Effector memory CD4-positive, alpha-beta T cell (primary cell): ENCODE measurements around the gene RGS7.
"Not testable (repeated sequence)": the region's sequence is repeated elsewhere in the genome, so short reads cannot be mapped to it uniquely, and the experiment has no call there.

ENCODE experiments used
- DNase-seq, 3 donors: peaks; one replicate each; pipeline ENCODE4 v3.0.0-alpha.2; 2020
- H3K27ac ChIP-seq: 2 replicates; pipeline ENCODE4 v1.7.0; 2013; ENCODE audit warnings: mild to moderate bottlenecking, low read length, moderate library complexity; ENCODE audit not compliant: insufficient read depth, poor library complexity, severe bottlenecking
- H3K27me3 ChIP-seq: replicated peaks from 2 replicates; pipeline ENCODE4 v1.7.0; 2013; ENCODE audit warnings: mild to moderate bottlenecking, low read length; ENCODE audit not compliant: insufficient read depth, control insufficient read depth, poor library complexity, severe bottlenecking
- H3K36me3 ChIP-seq: 2 replicates; pipeline ENCODE4 v1.7.0; 2013; ENCODE audit warnings: mild to moderate bottlenecking, low read length, moderate library complexity; ENCODE audit not compliant: control insufficient read depth, insufficient read depth
- H3K4me1 ChIP-seq: 2 replicates; pipeline ENCODE4 v1.7.0; 2013; ENCODE audit warnings: low read length, mild to moderate bottlenecking; ENCODE audit not compliant: control insufficient read depth, insufficient read depth, poor library complexity, severe bottlenecking
- H3K4me3 ChIP-seq: 2 replicates; pipeline ENCODE4 v1.7.0; 2013; ENCODE audit warnings: low read length, low read depth, mild to moderate bottlenecking; ENCODE audit not compliant: insufficient read depth, poor library complexity, severe bottlenecking
- H3K9me3 ChIP-seq: 2 replicates; pipeline ENCODE4 v1.7.0; 2013; ENCODE audit warnings: mild to moderate bottlenecking, low read length, moderate library complexity; ENCODE audit not compliant: control insufficient read depth

RGS7 gene

GRCh38 chr1:241105147-241105546 is 251.9 kb downstream of the RGS7 start:
- Histone ChIP-seq H3K4me1 (no peaks in the 10 kb centered on the region), H3K36me3 (no peaks in the 10 kb centered on the region), H3K27ac (no peak overlapping the region), H3K4me3 (no peak overlapping the region), H3K27me3 (no peaks in the 10 kb centered on the region), H3K9me3 (no peaks in the 10 kb centered on the region)
- no peak for DNase-seq

GRCh38 chr1:241102664-241103063 is 254.3 kb downstream of the RGS7 start:
- no peak overlapping the region for H3K27ac ChIP-seq
- H3K27me3 ChIP-seq, result no peaks in the 10 kb centered on the region
- H3K4me3 ChIP-seq, result no peak overlapping the region
- no peaks in the 10 kb centered on the region for H3K4me1 ChIP-seq
- no peak for DNase-seq
- H3K9me3 ChIP-seq, result no peaks in the 10 kb centered on the region
- H3K36me3 ChIP-seq, result no peaks in the 10 kb centered on the region

GRCh38 chr1:241101622-241102021 is 255.4 kb downstream of the RGS7 start:
- no peaks in the 10 kb centered on the region for H3K9me3 ChIP-seq
- H3K4me1 ChIP-seq, result no peaks in the 10 kb centered on the region
- DNase-seq, result no peak
- no peaks in the 10 kb centered on the region for H3K36me3 ChIP-seq
- no peaks in the 10 kb centered on the region for H3K27me3 ChIP-seq
- no peak overlapping the region for H3K4me3 ChIP-seq
- no peak overlapping the region for H3K27ac ChIP-seq

GRCh38 chr1:241097479-241097878 is 259.5 kb downstream of the RGS7 start:
- no peaks in the 10 kb centered on the region for H3K27me3 ChIP-seq
- H3K27ac ChIP-seq, result no peak overlapping the region
- H3K36me3 ChIP-seq, result no peaks in the 10 kb centered on the region
- H3K4me1 ChIP-seq, result no peaks in the 10 kb centered on the region
- H3K9me3 ChIP-seq, result no peaks in the 10 kb centered on the region
- no peak overlapping the region for H3K4me3 ChIP-seq
- no peak for DNase-seq

- H3K4me1 ChIP-seq, result no peaks in the 10 kb centered on the region
- H3K27me3 ChIP-seq, result no peaks in the 10 kb centered on the region
- no peaks in the 10 kb centered on the region for H3K36me3 ChIP-seq
- no peaks in the 10 kb centered on the region for H3K9me3 ChIP-seq
- DNase-seq, result no peak
- H3K27ac ChIP-seq, result no peak overlapping the region
- no peak overlapping the region for H3K4me3 ChIP-seq
These were observed 260.0 kb downstream of the RGS7 start for GRCh38 chr1:241096982-241097381.

GRCh38 chr1:241095847-241096246 is 261.2 kb downstream of the RGS7 start:
- no peak for DNase-seq
- Histone ChIP-seq H3K27me3 (no peaks in the 10 kb centered on the region), H3K36me3 (no peaks in the 10 kb centered on the region), H3K9me3 (no peaks in the 10 kb centered on the region), H3K4me3 (no peak overlapping the region), H3K27ac (no peak overlapping the region), H3K4me1 (no peaks in the 10 kb centered on the region)

GRCh38 chr1:241090798-241091197 is 266.2 kb downstream of the RGS7 start:
- DNase-seq, result no peak
- Histone ChIP-seq H3K36me3 (no peaks in the 10 kb centered on the region), H3K4me3 (no peak overlapping the region), H3K9me3 (no peaks in the 10 kb centered on the region), H3K4me1 (no peaks in the 10 kb centered on the region), H3K27ac (no peak overlapping the region), H3K27me3 (no peaks in the 10 kb centered on the region)

GRCh38 chr1:241089066-241089465 is 267.9 kb downstream of the RGS7 start:
- not testable (repeated sequence) for H3K9me3 ChIP-seq, H3K4me3 ChIP-seq, DNase-seq, H3K36me3 ChIP-seq, H3K27me3 ChIP-seq, H3K27ac ChIP-seq, H3K4me1 ChIP-seq

- H3K27ac ChIP-seq, H3K4me3 ChIP-seq, H3K27me3 ChIP-seq, H3K4me1 ChIP-seq, DNase-seq, H3K36me3 ChIP-seq, H3K9me3 ChIP-seq: not testable (repeated sequence)
These were observed 268.9 kb downstream of the RGS7 start for GRCh38 chr1:241088075-241088474.

GRCh38 chr1:241086686-241087085 is 270.3 kb downstream of the RGS7 start:
- no peaks in the 10 kb centered on the region for H3K9me3 ChIP-seq
- H3K36me3 ChIP-seq, result no peaks in the 10 kb centered on the region
- H3K4me3 ChIP-seq, result no peak overlapping the region
- no peak for DNase-seq
- no peaks in the 10 kb centered on the region for H3K4me1 ChIP-seq
- no peaks in the 10 kb centered on the region for H3K27me3 ChIP-seq
- H3K27ac ChIP-seq, result no peak overlapping the region

- no peaks in the 10 kb centered on the region for H3K36me3 ChIP-seq
- H3K27me3 ChIP-seq, result no peaks in the 10 kb centered on the region
- H3K4me3 ChIP-seq, result no peak overlapping the region
- H3K4me1 ChIP-seq, result no peaks in the 10 kb centered on the region
- H3K27ac ChIP-seq, result no peak overlapping the region
- no peaks in the 10 kb centered on the region for H3K9me3 ChIP-seq
- DNase-seq, result no peak
These were observed 273.7 kb downstream of the RGS7 start for GRCh38 chr1:241083285-241083684.
